Measurements from ENCODE around the gene DNAJB8.

GRCh38 chr3:128503751-128504532 is 37.3 kb upstream of the DNAJB8 start:
- no peak for TF ChIP-seq CTCF (conservative IDR thresholded peaks at IDR 0.05; ENCODE audit: low read depth, low read length)
- TF ChIP-seq EZH2phosphoT487 (IDR thresholded peaks at IDR 0.05; ENCODE audit: borderline replicate concordance, low read length), result no peak
- TF ChIP-seq EZH2 (IDR thresholded peaks at IDR 0.05; ENCODE audit: low read length, unreplicated experiment), result no peak

All from PC-3 (cell line).